H1 (cell line): Measurements from ENCODE around the gene SUSD1. TPM values are rescaled to one million over a fixed set of nuclear protein-coding genes. Genes with fewer than 3 reads are reported as not detected.

Experiments
- CBX5 ChIP-seq: fragments of 300-800, 300-1000 bp; sonication (generic); IDR thresholded peaks from 2 replicates; pipeline ENCODE4 v1.7.1; 2016; ENCODE audit warnings: antibody characterized with exemption, low read length, low read depth
- CTBP2 ChIP-seq: IDR thresholded peaks from 2 replicates; pipeline ENCODE4 v1.7.0; 2011; ENCODE audit warnings: borderline replicate concordance, mild to moderate bottlenecking, moderate library complexity, mixed read lengths, low read length; ENCODE audit not compliant: insufficient read depth, insufficient read length
- EGR1 ChIP-seq: IDR thresholded peaks from 2 replicates; pipeline ENCODE4 v1.6.1; 2011; ENCODE audit warnings: low read depth, low read length, borderline replicate concordance
- EP300 ChIP-seq, 2 experiments: IDR thresholded peaks; 1 replicate in 1 of 2; 2 replicates in 1 of 2; pipeline ENCODE4 v1.6.1; 2011 to 2012; ENCODE audit warnings: low read depth in 2 of 2, low read length in 2 of 2, mild to moderate bottlenecking in 2 of 2, borderline replicate concordance in 1 of 2, inconsistent platforms in 1 of 2, moderate library complexity in 1 of 2
- EZH2 ChIP-seq: fragments of 200-600 bp; sonication (generic); IDR thresholded peaks from 2 replicates; pipeline ENCODE4 v1.7.1; 2012; ENCODE audit warnings: low read depth, mild to moderate bottlenecking, moderate library complexity, low read length, inconsistent platforms; ENCODE audit not compliant: severe bottlenecking
- HDAC6 ChIP-seq: IDR thresholded peaks from one replicate; pipeline ENCODE4 v1.7.1; 2012; ENCODE audit warnings: low read depth, mild to moderate bottlenecking, inconsistent platforms, low read length, moderate library complexity
- JUN ChIP-seq: IDR thresholded peaks from 2 replicates; pipeline ENCODE4 v1.6.1; 2011; ENCODE audit warnings: low read depth, mild to moderate bottlenecking, improper control_type of control experiment, low read length
- KDM1A ChIP-seq: fragments of 200-600, 300-600 bp; sonication (generic); IDR thresholded peaks from 2 replicates; pipeline ENCODE4 v1.7.1; 2016; ENCODE audit warnings: mild to moderate bottlenecking, low read length, borderline replicate concordance
- RBBP5 ChIP-seq: IDR thresholded peaks from 2 replicates; pipeline ENCODE4 v1.7.1; 2012; ENCODE audit warnings: low read depth, mild to moderate bottlenecking, inconsistent platforms, low read length, moderate library complexity, borderline replicate concordance
- SP2 ChIP-seq: IDR thresholded peaks from 2 replicates; pipeline ENCODE4 v1.6.1; 2012; ENCODE audit warnings: mild to moderate bottlenecking, low read length, inconsistent platforms
- TAF1 ChIP-seq: IDR thresholded peaks from 2 replicates; pipeline ENCODE4 v1.6.1; 2011; ENCODE audit warnings: mild to moderate bottlenecking, low read depth, low read length
- polyA plus RNA-seq, 7 experiments: library from polyadenylated mRNA; depleted of rRNA in 3 of 7; stranded (reverse) in 5 of 7; unstranded in 2 of 7; fragments of >200 nt in 5 of 7; fragments of 200-250 nt in 2 of 7; gene quantifications; 1 replicate in 5 of 7; 2 replicates in 1 of 7; 4 replicates in 1 of 7; pipeline versions ENCODE4 v1.2.1 to v1.2.3, GENCODE V29; 2011 to 2013; ENCODE audit warnings: missing spikeins in 2 of 7, mixed read lengths in 2 of 7
- total RNA-seq: library from RNA; stranded (reverse); fragmentation: NEBNext Ultra II Directional; extraction: Animal tissue kit (Norgen Biotek cat#: 25700); gene quantifications from 2 replicates; pipeline ENCODE4 v1.2.1, GENCODE V29; 2021

SUSD1 gene
- total and polyA plus RNA-seq, 2 of the 8 experiments (the other 6 are each of a cell fraction or from before 2014, with no cell fraction given): 2.8 to 7.2 TPM

DNA sequence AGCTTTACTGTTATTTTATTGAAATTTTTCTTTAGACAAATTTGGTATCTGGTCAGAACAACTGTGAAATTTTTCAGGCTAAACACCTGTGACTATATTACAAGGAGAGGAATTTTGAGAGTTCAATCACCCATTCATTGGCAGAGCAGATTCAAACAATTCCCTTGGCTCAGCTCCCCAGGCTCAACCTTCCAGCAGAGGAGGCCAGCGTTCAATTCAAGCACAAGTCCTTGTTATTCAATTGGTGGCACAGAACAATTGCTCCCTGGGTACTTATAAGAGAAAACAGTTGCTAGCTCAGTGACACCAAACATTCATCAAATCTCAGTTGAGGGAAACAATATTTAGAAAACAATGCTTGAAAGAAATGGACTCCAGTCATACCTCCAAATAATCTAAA is 83.3 kb downstream of the SUSD1 start (continued):
- TF ChIP-seq EGR1 (no peak), SP2 (no peak), HDAC6 (no peak), CTBP2 (no peak), RBBP5 (no peak), JUN (no peak), TAF1 (no peak), EZH2 (no peak), CBX5 (no peak), KDM1A (no peak), EP300 (IDR thresholded peaks at IDR 0.05; ENCODE audit: borderline replicate concordance in 1 of 2, low read depth in 2 of 2, low read length in 2 of 2) (no peak)
- TF ChIP-seq, all 59 proteins: peak for 3
